Neural progenitor cell (in vitro differentiated cells): ENCODE measurements around the gene SPTBN4. TPM values are rescaled to one million over a fixed set of nuclear protein-coding genes. Genes with fewer than 3 reads are reported as not detected.

Source experiments
- DNase-seq: peaks from one replicate; pipeline ENCODE4 v3.0.0-alpha.2; 2016; ENCODE audit warnings: low spot score
- H2AFZ ChIP-seq: fragments of 200-600 bp; sonication (generic); replicated peaks from 2 replicates; pipeline ENCODE4 v1.6.1; 2016; ENCODE audit warnings: antibody characterized with exemption
- H3F3A ChIP-seq: fragments of 200-600 bp; sonication (generic); 2 replicates; pipeline ENCODE4 v1.6.1; 2016; ENCODE audit warnings: antibody characterized with exemption, low read depth
- H3K27ac ChIP-seq: fragments of 200-600 bp; sonication (generic); 2 replicates; pipeline ENCODE4 v1.5.1; 2016; ENCODE audit warnings: mild to moderate bottlenecking
- H3K27me3 ChIP-seq: fragments of 200-600 bp; sonication (generic); 2 replicates; pipeline ENCODE4 v1.6.1; 2016; ENCODE audit warnings: mild to moderate bottlenecking, moderate library complexity
- H3K36me3 ChIP-seq: fragments of 200-600 bp; sonication (generic); 2 replicates; pipeline ENCODE4 v1.5.1; 2016
- H3K4me1 ChIP-seq: fragments of 200-600 bp; sonication (generic); 2 replicates; pipeline ENCODE4 v1.6.1; 2016; ENCODE audit warnings: mixed run types
- H3K4me2 ChIP-seq: fragments of 200-600 bp; sonication (generic); 2 replicates; pipeline ENCODE4 v1.6.1; 2016
- H3K4me3 ChIP-seq: fragments of 200-600 bp; sonication (generic); 2 replicates; pipeline ENCODE4 v1.5.1; 2016
- H3K79me2 ChIP-seq: fragments of 200-600 bp; sonication (generic); 2 replicates; pipeline ENCODE4 v1.6.1; 2016; ENCODE audit warnings: low read depth
- H3K9ac ChIP-seq: fragments of 200-600 bp; sonication (generic); 2 replicates; pipeline ENCODE4 v1.6.1; 2016
- H3K9me3 ChIP-seq: fragments of 200-600 bp; sonication (generic); 2 replicates; pipeline ENCODE4 v1.5.1; 2016; ENCODE audit warnings: low read depth
- H4K20me1 ChIP-seq: fragments of 200-600 bp; sonication (generic); 2 replicates; pipeline ENCODE4 v1.6.1; 2016; ENCODE audit warnings: low read depth
- H3K27ac Mint-ChIP-seq: 3 replicates; pipeline ENCODE4 v1.8.0; 2021; ENCODE audit warnings: mixed read lengths
- H3K27me3 Mint-ChIP-seq: 2 replicates; pipeline ENCODE4 v1.8.0; 2022; ENCODE audit warnings: low read depth, mild to moderate bottlenecking, inconsistent platforms, moderate library complexity, mixed read lengths; ENCODE audit not compliant: insufficient read depth
- H3K36me3 Mint-ChIP-seq: 3 replicates; pipeline ENCODE4 v1.8.0; 2021; ENCODE audit warnings: mixed read lengths
- H3K4me1 Mint-ChIP-seq: 3 replicates; pipeline ENCODE4 v1.8.0; 2021; ENCODE audit warnings: mixed read lengths
- H3K4me3 Mint-ChIP-seq: 3 replicates; pipeline ENCODE4 v1.8.0; 2021; ENCODE audit warnings: mild to moderate bottlenecking, moderate library complexity, mixed read lengths
- H3K9me3 Mint-ChIP-seq: 3 replicates; pipeline ENCODE4 v1.8.0; 2020; ENCODE audit warnings: mixed read lengths
- EZH2 ChIP-seq: fragments of 200-600 bp; sonication (generic); IDR thresholded peaks from 2 replicates; pipeline ENCODE4 v1.6.1; 2017; ENCODE audit warnings: antibody characterized with exemption, mild to moderate bottlenecking, moderate library complexity
- EZH2phosphoT487 ChIP-seq: fragments of 200-600 bp; sonication (generic); IDR thresholded peaks from 2 replicates; pipeline ENCODE4 v1.6.1; 2017; ENCODE audit warnings: antibody characterized with exemption
- total RNA-seq: library from RNA; depleted of rRNA; stranded (reverse); fragments of >200 nt; gene quantifications from 2 replicates; pipeline ENCODE4 v1.2.3, GENCODE V29; 2015; ENCODE audit warnings: low replicate concordance
- TF ChIP-seq, protein P1 (sequence below): fragments of 200-600 bp; sonication (generic); IDR thresholded peaks from 2 replicates; pipeline ENCODE4 v1.5.1; 2017; ENCODE audit warnings: antibody characterized with exemption, mild to moderate bottlenecking

Gene SPTBN4
- total RNA-seq, 1 donor from 2014 or later = 2.5 TPM

DNA sequence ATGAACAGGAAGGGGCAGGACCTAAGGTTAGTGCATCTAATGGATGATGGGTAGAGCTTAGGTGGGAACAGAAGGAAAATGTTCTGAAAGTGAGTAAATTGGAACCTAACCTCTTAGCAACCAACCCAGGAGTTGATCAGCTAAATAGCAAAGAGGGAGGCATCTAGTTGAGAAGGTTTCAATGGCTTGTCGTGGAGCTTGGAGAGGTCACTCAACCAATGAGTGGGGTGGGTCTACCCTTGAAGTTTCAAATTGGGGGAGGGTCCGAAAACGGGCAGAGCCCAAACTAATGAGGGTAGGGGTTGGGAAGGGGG, 104.2 kb downstream of the SPTBN4 start:
- Histone ChIP-seq H3K9ac (no peak overlapping the region), H4K20me1 (no peaks in the 10 kb centered on the region), H3K27ac (no peak overlapping the region), H2AFZ (no peak overlapping the region), H3K4me3 (peak overlapping the region; percentile 17), H3K79me2 (no peaks in the 10 kb centered on the region), H3K36me3 (no peaks in the 10 kb centered on the region), H3K27me3 (peaks cover 52% of the 10 kb centered on the region), H3K9me3 (no peaks in the 10 kb centered on the region), H3K4me1 (no peaks in the 10 kb centered on the region), H3F3A (peaks cover 28% of the 10 kb centered on the region), H3K4me2 (peak overlapping the region; percentile 50)
- H3K4me1 Mint-ChIP-seq = peaks cover 17% of the 10 kb centered on the region
- no peaks in the 10 kb centered on the region for H3K36me3 Mint-ChIP-seq
- H3K4me3 Mint-ChIP-seq = peak overlapping the region; percentile 72
- H3K9me3 Mint-ChIP-seq = no peaks in the 10 kb centered on the region
- peaks cover 46% of the 10 kb centered on the region for H3K27me3 Mint-ChIP-seq
- no peak for DNase-seq
- TF ChIP-seq EZH2phosphoT487 (no peak), EZH2 (no peak)
- TF ChIP-seq, protein P1, sequence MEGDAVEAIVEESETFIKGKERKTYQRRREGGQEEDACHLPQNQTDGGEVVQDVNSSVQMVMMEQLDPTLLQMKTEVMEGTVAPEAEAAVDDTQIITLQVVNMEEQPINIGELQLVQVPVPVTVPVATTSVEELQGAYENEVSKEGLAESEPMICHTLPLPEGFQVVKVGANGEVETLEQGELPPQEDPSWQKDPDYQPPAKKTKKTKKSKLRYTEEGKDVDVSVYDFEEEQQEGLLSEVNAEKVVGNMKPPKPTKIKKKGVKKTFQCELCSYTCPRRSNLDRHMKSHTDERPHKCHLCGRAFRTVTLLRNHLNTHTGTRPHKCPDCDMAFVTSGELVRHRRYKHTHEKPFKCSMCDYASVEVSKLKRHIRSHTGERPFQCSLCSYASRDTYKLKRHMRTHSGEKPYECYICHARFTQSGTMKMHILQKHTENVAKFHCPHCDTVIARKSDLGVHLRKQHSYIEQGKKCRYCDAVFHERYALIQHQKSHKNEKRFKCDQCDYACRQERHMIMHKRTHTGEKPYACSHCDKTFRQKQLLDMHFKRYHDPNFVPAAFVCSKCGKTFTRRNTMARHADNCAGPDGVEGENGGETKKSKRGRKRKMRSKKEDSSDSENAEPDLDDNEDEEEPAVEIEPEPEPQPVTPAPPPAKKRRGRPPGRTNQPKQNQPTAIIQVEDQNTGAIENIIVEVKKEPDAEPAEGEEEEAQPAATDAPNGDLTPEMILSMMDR = no peak
- no peak overlapping the region for H3K27ac Mint-ChIP-seq

DNA sequence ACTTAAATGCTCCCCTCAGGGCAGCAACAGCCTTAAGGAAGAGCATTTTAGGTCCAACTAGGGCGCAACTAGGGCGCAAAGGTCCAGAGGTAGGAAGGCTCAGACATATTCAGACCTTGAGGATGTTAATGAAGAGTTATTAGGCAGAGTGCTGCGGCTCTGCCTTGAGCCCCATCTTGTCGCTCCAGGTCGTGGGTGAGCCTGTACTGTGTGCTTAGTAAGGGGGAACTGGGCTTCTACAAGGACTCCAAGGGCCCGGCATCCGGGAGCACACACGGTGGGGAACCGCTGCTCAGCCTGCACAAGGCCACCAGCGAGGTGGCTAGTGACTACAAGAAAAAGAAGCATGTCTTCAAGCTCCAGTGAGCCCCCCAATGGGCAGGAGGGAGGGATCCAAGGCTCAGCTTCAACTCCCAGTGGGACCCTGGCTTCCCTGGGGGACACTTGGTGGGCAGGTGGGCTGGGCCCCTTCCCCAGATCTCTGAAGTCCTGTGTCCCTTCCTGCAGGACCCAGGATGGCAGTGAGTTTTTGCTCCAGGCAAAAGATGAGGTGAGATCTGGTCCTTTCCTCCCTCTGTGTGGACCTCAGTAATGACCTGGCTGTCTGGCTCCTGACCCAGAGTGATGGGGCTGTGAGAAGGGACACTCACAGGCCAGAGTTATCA, 105.2 kb downstream of the SPTBN4 start:
- H3K9me3 Mint-ChIP-seq = no peaks in the 10 kb centered on the region
- Histone ChIP-seq H3K4me2 (no peak overlapping the region), H3F3A (peaks cover 27% of the 10 kb centered on the region), H3K27ac (no peak overlapping the region), H3K4me3 (no peak overlapping the region), H3K4me1 (no peaks in the 10 kb centered on the region), H3K36me3 (no peaks in the 10 kb centered on the region), H2AFZ (no peak overlapping the region), H3K9ac (no peak overlapping the region), H3K9me3 (no peaks in the 10 kb centered on the region), H3K79me2 (no peaks in the 10 kb centered on the region), H4K20me1 (no peaks in the 10 kb centered on the region), H3K27me3 (peaks cover 47% of the 10 kb centered on the region)
- H3K27ac Mint-ChIP-seq = no peak overlapping the region
- TF ChIP-seq, protein P1 = no peak
- TF ChIP-seq EZH2phosphoT487 = no peak
- TF ChIP-seq EZH2 = no peak
- H3K4me1 Mint-ChIP-seq = peaks cover 15% of the 10 kb centered on the region
- H3K36me3 Mint-ChIP-seq = no peaks in the 10 kb centered on the region
- peaks cover 38% of the 10 kb centered on the region for H3K27me3 Mint-ChIP-seq
- no peak overlapping the region for H3K4me3 Mint-ChIP-seq
- no peak for DNase-seq

DNA sequence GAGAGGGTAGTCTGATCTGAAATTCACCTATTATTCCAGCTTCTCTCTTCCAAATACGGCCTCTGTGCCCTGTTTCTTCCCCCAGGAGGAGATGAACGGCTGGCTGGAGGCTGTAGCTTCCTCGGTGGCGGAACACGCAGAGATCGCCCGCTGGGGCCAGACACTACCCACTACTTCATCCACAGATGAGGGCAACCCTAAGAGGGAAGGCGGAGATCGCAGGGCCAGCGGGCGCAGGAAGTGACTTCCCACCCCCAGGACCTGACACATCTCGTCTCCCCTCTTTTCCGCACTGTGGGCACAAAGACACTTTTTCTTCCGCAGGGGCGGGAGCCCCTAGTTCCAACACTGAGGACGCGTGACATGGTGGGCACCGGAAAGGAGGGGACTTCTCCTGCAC, 108.5 kb downstream of the SPTBN4 start:
- H3F3A ChIP-seq = peaks cover 26% of the 10 kb centered on the region
- H3K4me3 Mint-ChIP-seq = peak overlapping the region; percentile 73

More for the DNA sequence above, 108.5 kb downstream of the SPTBN4 start:
- Histone ChIP-seq H4K20me1 (no peaks in the 10 kb centered on the region), H2AFZ (no peak overlapping the region), H3K27ac (no peak overlapping the region), H3K4me2 (no peak overlapping the region), H3K4me3 (no peak overlapping the region), H3K9ac (no peak overlapping the region), H3K79me2 (no peaks in the 10 kb centered on the region), H3K9me3 (no peaks in the 10 kb centered on the region), H3K36me3 (no peaks in the 10 kb centered on the region), H3K27me3 (peaks cover 13% of the 10 kb centered on the region), H3K4me1 (no peaks in the 10 kb centered on the region)
- H3K4me1 Mint-ChIP-seq = peaks cover 10% of the 10 kb centered on the region
- TF ChIP-seq, protein P1 = no peak
- TF ChIP-seq EZH2phosphoT487 = no peak
- TF ChIP-seq EZH2 = no peak
- no peak overlapping the region for H3K27ac Mint-ChIP-seq
- no peaks in the 10 kb centered on the region for H3K36me3 Mint-ChIP-seq
- H3K9me3 Mint-ChIP-seq = no peaks in the 10 kb centered on the region
- DNase-seq = no peak
- H3K27me3 Mint-ChIP-seq = peaks cover 12% of the 10 kb centered on the region
